Fibroblast of lung (primary cell): ENCODE results near the gene FAM170B. TPM values are rescaled to one million over a fixed set of nuclear protein-coding genes. Genes with fewer than 3 reads are reported as not detected.

Experiments used
- DNase-seq, 2 donors: peaks; one replicate each; pipeline versions ENCODE4 v3.0.0 to v3.0.0-alpha.2; 2010; ENCODE audit warnings: low read depth in 2 of 2
- H2AFZ ChIP-seq: 2 replicates; pipeline ENCODE4 v1.5.1; 2012; ENCODE audit warnings: low read length, control low read depth, inconsistent platforms
- H3K27ac ChIP-seq: 2 replicates; pipeline ENCODE4 v1.5.1; 2011; ENCODE audit warnings: low read length, control low read depth; ENCODE audit not compliant: insufficient read depth
- H3K27me3 ChIP-seq: 2 replicates; pipeline ENCODE4 v1.5.1; 2011; ENCODE audit warnings: mild to moderate bottlenecking, low read length; ENCODE audit not compliant: control insufficient read depth, insufficient read depth
- H3K36me3 ChIP-seq: 2 replicates; pipeline ENCODE4 v1.5.1; 2011; ENCODE audit warnings: low read length; ENCODE audit not compliant: control insufficient read depth, insufficient read depth
- H3K4me1 ChIP-seq: 2 replicates; pipeline ENCODE4 v1.5.1; 2011; ENCODE audit warnings: low read length; ENCODE audit not compliant: control insufficient read depth, insufficient read depth; ENCODE audit errors: extremely low read depth
- H3K4me2 ChIP-seq: 2 replicates; pipeline ENCODE4 v1.5.1; 2011; ENCODE audit warnings: low read length, control low read depth; ENCODE audit not compliant: insufficient read depth; ENCODE audit errors: extremely low read depth
- H3K4me3 ChIP-seq, 4 experiments: fragments of 200-600 bp in 1 of 4; sonication (generic) in 1 of 4; replicated peaks in 1 of 4; 2 replicates each; pipeline ENCODE4 v1.5.1; 2011 to 2016; ENCODE audit warnings: low read length in 4 of 4, low read depth in 3 of 4, mild to moderate bottlenecking in 3 of 4, control low read depth in 2 of 4, inconsistent platforms in 1 of 4, mixed read lengths in 1 of 4; ENCODE audit not compliant: insufficient read depth in 1 of 4; ENCODE audit errors: control extremely low read depth in 1 of 4
- H3K79me2 ChIP-seq: 2 replicates; pipeline ENCODE4 v1.5.1; 2012; ENCODE audit warnings: mild to moderate bottlenecking, low read length, inconsistent platforms; ENCODE audit not compliant: control insufficient read depth, insufficient read depth
- H3K9ac ChIP-seq: 2 replicates; pipeline ENCODE4 v1.5.1; 2011; ENCODE audit warnings: mild to moderate bottlenecking, low read length, control low read depth; ENCODE audit not compliant: insufficient read depth
- H3K9me3 ChIP-seq: 2 replicates; pipeline ENCODE4 v1.5.1; 2012; ENCODE audit warnings: low read depth, low read length; ENCODE audit not compliant: control insufficient read depth, insufficient read depth
- H4K20me1 ChIP-seq: 2 replicates; pipeline ENCODE4 v1.5.1; 2011; ENCODE audit warnings: low read length; ENCODE audit not compliant: control insufficient read depth, insufficient read depth; ENCODE audit errors: extremely low read depth
- EZH2 ChIP-seq: IDR thresholded peaks from 2 replicates; pipeline ENCODE4 v1.5.1; 2012; ENCODE audit warnings: low read length, control low read depth, mild to moderate bottlenecking; ENCODE audit errors: missing control alignments
- polyA plus RNA-seq, 2 donors: library from polyadenylated mRNA; depleted of rRNA in 1 of 2; stranded (reverse) in 1 of 2; unstranded in 1 of 2; fragments of >200 nt; gene quantifications; 2 replicates each; pipeline ENCODE4 v1.2.1, GENCODE V29; 2011 to 2012; ENCODE audit warnings: missing spikeins in 1 of 2
- total RNA-seq: library from RNA; depleted of rRNA; stranded (reverse); fragments of >200 nt; gene quantifications from 2 replicates; pipeline ENCODE4 v1.2.1, GENCODE V29; 2014
- TF ChIP-seq, protein P1 (sequence below), 2 donors: IDR thresholded peaks in 1 of 2; conservative IDR thresholded peaks in 1 of 2; 1 replicate in 1 of 2; 2 replicates in 1 of 2; pipeline ENCODE4 v1.5.1; 2011 to 2012; ENCODE audit warnings: low read length in 2 of 2, control low read depth in 1 of 2, inconsistent platforms in 1 of 2, low read depth in 1 of 2, mild to moderate bottlenecking in 1 of 2

Gene FAM170B
- total and polyA plus RNA-seq, 2 donors (not counting 1 experiment from before 2014, with no cell fraction given) = not detected

DNA sequence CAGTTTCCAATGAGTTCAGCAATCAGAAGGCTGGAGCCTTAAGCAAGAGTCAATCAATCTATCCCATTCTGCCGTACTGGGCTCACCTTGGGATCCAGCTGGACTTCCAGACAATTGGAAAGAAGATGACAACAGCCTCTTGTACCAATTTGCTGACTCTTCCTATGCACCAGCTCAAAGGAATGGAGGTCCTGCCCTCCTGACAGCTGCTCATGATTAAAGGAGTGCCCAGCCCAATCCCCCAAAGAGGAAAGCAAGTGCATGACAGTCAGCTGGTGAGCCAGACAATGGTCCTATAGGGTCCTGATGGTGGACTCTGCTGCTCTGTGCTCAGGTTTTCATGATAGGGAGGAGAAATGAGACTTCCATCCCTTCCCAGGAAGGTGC lies 43.6 kb downstream of the FAM170B start:
- H3K4me2 ChIP-seq = no peak overlapping the region
- no peak for DNase-seq
- peaks cover 6% of the 10 kb centered on the region for H3K4me1 ChIP-seq
- H3K79me2 ChIP-seq = no peaks in the 10 kb centered on the region
- no peak overlapping the region for H3K27ac ChIP-seq
- H3K9ac ChIP-seq = no peak overlapping the region
- H2AFZ ChIP-seq = no peak overlapping the region
- no peak for TF ChIP-seq EZH2
- TF ChIP-seq, protein P1, sequence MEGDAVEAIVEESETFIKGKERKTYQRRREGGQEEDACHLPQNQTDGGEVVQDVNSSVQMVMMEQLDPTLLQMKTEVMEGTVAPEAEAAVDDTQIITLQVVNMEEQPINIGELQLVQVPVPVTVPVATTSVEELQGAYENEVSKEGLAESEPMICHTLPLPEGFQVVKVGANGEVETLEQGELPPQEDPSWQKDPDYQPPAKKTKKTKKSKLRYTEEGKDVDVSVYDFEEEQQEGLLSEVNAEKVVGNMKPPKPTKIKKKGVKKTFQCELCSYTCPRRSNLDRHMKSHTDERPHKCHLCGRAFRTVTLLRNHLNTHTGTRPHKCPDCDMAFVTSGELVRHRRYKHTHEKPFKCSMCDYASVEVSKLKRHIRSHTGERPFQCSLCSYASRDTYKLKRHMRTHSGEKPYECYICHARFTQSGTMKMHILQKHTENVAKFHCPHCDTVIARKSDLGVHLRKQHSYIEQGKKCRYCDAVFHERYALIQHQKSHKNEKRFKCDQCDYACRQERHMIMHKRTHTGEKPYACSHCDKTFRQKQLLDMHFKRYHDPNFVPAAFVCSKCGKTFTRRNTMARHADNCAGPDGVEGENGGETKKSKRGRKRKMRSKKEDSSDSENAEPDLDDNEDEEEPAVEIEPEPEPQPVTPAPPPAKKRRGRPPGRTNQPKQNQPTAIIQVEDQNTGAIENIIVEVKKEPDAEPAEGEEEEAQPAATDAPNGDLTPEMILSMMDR (conservative IDR thresholded peaks at IDR 0.05 in 1 of 2, IDR thresholded peaks at IDR 0.05 in 1 of 2; ENCODE audit: low read depth in 1 of 2, low read length in 2 of 2) = no peak
- H3K9me3 ChIP-seq = no peaks in the 10 kb centered on the region
- H3K27me3 ChIP-seq = no peaks in the 10 kb centered on the region
- no peaks in the 10 kb centered on the region for H4K20me1 ChIP-seq
- H3K4me3 ChIP-seq = no peak overlapping the region
- H3K36me3 ChIP-seq = no peaks in the 10 kb centered on the region

DNA sequence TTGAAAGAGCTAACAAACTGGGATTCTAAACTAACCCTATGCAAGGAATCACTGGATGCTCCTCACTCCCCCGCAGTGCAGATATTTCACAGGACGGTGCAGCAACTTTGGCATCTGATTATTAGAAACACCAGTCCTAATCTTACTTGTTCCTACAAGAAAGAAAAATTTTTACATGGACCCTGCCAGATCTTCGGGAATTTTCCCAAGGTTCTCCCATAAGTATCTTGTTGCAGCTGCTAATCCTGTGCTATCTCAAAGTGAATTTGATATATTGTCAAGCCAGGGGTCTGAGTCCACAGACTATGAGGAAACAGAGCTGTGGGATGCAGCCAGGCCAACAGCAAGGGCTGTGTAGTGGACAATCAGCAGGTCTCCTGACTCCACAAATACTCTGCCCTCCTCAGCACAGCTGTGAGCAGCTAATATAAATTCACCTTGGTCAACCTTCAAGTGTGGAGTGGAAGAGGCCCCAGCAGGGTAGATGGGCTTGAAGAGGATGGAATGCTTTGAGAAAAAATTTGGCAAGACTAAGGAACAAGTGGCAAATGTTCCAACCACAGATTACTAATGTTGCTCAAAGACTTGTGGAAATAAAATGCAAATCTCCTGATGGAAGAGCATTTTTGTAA lies 44.1 kb downstream of the FAM170B start:
- Histone ChIP-seq H3K4me2 (no peak overlapping the region), H3K36me3 (no peaks in the 10 kb centered on the region), H4K20me1 (no peaks in the 10 kb centered on the region), H3K4me3 (no peak overlapping the region), H3K9ac (no peak overlapping the region), H3K79me2 (no peaks in the 10 kb centered on the region), H3K27ac (no peak overlapping the region), H3K4me1 (peaks cover 2% of the 10 kb centered on the region), H3K27me3 (no peaks in the 10 kb centered on the region), H3K9me3 (no peaks in the 10 kb centered on the region), H2AFZ (no peak overlapping the region)
- DNase-seq = peak; percentile 22 to 55
- TF ChIP-seq EZH2 = no peak
- TF ChIP-seq, protein P1 (conservative IDR thresholded peaks at IDR 0.05 in 1 of 2, IDR thresholded peaks at IDR 0.05 in 1 of 2; ENCODE audit: low read depth in 1 of 2, low read length in 2 of 2) = no peak

DNA sequence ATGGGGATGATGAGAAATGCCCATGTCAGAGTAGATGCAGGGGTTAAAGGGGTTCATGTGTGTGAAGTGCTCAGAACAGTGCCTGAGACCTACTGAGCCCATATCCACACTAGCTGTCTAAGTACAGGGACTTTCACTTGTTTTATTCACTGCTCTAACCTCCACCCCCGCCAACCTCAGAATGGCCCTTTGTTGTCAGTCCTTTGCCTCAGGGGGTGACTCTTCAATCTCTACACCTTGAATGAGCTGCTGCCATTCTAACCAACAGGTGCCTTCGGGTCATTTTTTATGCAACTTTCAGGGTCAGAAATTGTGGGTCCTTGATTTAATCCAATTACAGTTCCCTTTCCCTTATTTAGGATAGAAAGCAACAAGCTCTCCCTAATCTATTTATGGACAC lies 44.7 kb downstream of the FAM170B start:
- Histone ChIP-seq H3K4me2 (no peak overlapping the region), H3K27ac (no peak overlapping the region)

More for the DNA sequence above, 44.7 kb downstream of the FAM170B start:
- Histone ChIP-seq H4K20me1 (no peaks in the 10 kb centered on the region), H2AFZ (no peak overlapping the region), H3K27me3 (no peaks in the 10 kb centered on the region), H3K4me3 (no peak overlapping the region), H3K36me3 (no peaks in the 10 kb centered on the region), H3K9me3 (no peaks in the 10 kb centered on the region), H3K4me1 (no peaks in the 10 kb centered on the region), H3K9ac (no peak overlapping the region), H3K79me2 (no peaks in the 10 kb centered on the region)
- DNase-seq = no peak
- no peak for TF ChIP-seq EZH2
- TF ChIP-seq, protein P1 (conservative IDR thresholded peaks at IDR 0.05 in 1 of 2, IDR thresholded peaks at IDR 0.05 in 1 of 2; ENCODE audit: low read depth in 1 of 2, low read length in 2 of 2) = no peak
